Fibroblast of mammary gland (primary cell): ENCODE measurements around the gene TUBB3.

Experiments used
- DNase-seq: peaks from one replicate; pipeline ENCODE4 v3.0.0-alpha.2; 2010; ENCODE audit warnings: low read depth
- H3K4me3 ChIP-seq: 2 replicates; pipeline ENCODE4 v1.5.1; 2011; ENCODE audit warnings: low read depth, mild to moderate bottlenecking, low read length, moderate library complexity; ENCODE audit not compliant: control insufficient read depth
- TF ChIP-seq, protein P1 (sequence below): conservative IDR thresholded peaks from 2 replicates; pipeline ENCODE4 v1.5.1; 2011; ENCODE audit warnings: low read depth, low read length, inconsistent platforms; ENCODE audit not compliant: control insufficient read depth, insufficient read depth

The TUBB3 gene

DNA sequence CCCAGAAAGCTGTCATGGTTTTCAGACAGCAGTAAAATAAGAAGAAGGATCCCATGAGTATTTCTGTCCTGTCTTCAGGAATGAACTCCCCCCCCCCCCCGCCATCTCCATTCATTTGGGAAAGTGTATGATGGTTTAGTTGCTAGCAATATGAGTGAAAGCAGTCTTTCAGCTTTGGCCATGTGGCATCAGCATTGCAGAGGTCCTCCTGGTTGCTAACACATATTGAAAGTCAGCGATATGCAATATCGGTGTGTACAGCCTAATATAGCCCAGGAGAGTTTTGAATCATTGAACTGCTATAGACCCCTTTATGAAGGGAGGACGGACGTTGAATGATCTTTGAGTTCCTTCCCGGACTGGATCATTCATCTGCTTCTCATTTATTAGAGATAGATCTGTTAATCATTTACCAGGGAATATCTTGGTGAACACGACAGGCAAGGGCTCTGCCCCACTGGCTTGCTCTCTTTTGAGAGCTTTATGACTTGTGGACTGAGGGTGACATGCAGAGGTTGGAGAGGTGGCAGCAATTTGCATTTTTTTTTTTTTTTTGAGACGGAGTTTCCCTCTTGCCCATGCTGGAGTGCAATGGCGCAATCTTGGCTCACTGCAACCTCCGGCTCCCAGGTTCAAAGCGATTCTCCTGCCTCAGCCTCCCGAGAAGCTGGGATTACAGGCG lies 50.7 kb downstream of the TUBB3 start:
- TF ChIP-seq, protein P1, sequence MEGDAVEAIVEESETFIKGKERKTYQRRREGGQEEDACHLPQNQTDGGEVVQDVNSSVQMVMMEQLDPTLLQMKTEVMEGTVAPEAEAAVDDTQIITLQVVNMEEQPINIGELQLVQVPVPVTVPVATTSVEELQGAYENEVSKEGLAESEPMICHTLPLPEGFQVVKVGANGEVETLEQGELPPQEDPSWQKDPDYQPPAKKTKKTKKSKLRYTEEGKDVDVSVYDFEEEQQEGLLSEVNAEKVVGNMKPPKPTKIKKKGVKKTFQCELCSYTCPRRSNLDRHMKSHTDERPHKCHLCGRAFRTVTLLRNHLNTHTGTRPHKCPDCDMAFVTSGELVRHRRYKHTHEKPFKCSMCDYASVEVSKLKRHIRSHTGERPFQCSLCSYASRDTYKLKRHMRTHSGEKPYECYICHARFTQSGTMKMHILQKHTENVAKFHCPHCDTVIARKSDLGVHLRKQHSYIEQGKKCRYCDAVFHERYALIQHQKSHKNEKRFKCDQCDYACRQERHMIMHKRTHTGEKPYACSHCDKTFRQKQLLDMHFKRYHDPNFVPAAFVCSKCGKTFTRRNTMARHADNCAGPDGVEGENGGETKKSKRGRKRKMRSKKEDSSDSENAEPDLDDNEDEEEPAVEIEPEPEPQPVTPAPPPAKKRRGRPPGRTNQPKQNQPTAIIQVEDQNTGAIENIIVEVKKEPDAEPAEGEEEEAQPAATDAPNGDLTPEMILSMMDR = no peak
- no peak for DNase-seq
- peak overlapping the region; percentile 79 for H3K4me3 ChIP-seq

DNA sequence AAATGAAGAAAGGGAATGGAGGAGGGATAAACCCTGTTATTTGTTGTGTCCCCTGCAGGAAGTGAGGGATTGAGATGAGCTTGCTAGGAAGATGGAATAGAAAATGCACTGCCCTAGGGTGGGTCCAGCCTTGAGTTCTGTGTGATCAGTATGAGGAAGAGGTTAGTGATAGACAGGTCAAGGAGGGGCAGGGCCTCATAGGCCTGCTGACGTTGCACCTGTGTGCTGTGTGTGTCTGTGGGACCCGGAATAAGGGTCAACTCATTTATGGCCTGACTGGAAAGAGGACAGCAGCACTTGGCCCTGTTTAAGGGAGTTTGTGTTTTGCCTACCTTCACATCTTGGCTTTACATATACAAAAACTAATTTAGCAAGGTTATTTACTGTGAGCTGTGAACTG lies 51.7 kb downstream of the TUBB3 start:
- TF ChIP-seq, protein P1 = no peak
- no peak for DNase-seq
- H3K4me3 ChIP-seq = no peak overlapping the region

DNA sequence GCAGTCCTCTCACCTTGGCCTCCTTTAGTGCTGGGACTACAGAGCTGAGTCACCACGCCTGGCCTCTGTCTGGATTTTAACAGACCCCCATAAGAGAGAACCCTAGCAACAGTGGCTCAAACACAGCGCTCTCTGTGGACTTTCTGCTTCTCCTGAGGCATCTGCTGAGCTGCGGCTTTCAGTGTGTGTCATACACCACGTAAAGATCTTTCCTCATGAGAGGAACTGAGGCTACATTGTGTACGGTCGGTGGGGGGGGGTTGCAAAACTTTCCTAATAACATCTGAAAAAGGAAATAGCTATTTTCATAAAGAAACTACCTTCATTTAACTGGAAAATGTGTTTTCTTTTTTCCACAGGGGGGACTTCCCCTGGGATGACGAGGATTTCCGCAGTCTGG lies 58.3 kb downstream of the TUBB3 start:
- no peak overlapping the region for H3K4me3 ChIP-seq
- DNase-seq = no peak
- TF ChIP-seq, protein P1 = no peak

DNA sequence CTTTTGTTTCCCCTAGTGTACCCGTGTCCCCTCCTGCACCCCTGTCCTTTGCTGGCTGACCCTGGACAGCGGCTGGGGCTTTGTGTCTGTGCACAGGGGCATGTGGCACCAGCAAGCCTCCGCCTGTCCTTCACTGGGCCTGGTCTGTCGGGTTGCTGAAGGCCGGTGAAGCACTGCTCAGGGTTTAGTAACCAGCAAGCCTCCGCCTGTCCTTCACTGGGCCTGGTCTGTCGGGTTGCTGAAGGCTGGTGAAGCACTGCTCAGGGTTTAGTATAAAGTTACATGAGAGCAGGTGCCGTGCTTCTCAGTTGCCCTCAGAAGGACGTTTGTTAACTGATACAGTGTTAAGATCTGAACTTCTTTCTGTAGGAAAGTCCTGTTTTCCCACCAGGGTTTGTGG lies 59.2 kb downstream of the TUBB3 start:
- no peak overlapping the region for H3K4me3 ChIP-seq
- DNase-seq = no peak
- TF ChIP-seq, protein P1 = no peak

DNA sequence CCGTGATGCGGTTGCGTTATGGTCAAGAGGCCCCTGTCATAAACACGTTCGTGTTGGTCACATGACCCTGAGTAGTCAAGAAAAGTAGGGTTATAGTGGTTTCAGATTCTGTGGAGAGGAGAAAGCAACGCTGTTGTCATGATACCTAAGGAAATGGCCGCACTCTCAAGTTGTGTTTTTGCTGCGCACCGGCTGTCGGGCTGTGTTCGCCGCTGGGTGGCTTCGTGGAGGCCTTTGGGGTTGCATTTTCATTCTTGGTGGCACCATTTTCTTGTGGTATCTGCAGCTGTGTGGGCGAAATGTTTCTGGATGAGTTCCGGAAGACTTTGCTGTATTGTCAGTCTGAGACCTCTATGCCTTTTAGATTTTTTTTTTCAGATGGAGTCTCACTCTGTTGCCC lies 60.4 kb downstream of the TUBB3 start:
- no peak for DNase-seq
- TF ChIP-seq, protein P1 = no peak
- H3K4me3 ChIP-seq = no peak overlapping the region

DNA sequence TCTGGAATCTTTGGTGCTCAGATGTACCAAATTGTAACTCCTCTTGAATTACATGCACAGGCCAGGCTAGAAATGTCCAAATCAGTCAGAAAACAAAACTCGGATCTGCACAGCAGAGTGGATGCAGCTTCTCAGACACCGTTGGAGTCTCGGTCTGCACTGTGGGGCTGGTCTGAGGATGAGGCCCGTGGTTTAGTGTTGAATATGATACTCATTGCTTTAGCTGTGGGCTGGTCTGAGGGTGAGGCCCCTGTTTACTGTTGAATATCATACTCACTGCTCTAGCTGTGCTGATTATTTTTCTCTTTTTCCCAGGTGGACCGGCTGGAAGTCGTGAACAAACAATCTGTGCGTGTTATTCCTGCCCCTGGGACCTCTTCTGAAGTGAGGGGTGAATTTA lies 61.1 kb downstream of the TUBB3 start:
- H3K4me3 ChIP-seq = no peak overlapping the region
- TF ChIP-seq, protein P1 = no peak
- DNase-seq = no peak

DNA sequence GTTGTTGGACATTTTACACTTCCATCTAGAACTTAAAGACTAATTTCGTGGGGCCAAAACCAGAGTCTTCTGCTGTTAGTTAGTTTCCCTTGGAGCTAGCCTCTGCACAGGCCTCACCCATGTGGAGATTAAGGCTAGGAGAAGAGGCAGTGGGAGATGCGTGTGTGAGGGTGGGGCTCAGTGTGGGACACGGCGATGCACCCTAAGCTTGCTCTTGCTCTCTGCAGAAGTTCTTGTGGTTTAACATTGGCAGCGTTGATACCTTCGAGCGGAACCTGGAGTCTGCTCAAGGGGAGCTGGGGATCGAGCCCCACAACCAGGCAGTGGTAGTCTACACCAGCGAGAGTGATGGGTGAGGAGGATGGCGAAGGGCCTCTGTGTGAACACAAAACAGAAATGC lies 62.1 kb downstream of the TUBB3 start:
- TF ChIP-seq, protein P1 = no peak
- no peak overlapping the region for H3K4me3 ChIP-seq
- DNase-seq = no peak
